Keratinocyte (primary cell): ENCODE data around the gene WDR27. TPM values are rescaled to one million over a fixed set of nuclear protein-coding genes. Genes with fewer than 3 reads are reported as not detected.
A peak's percentile ranks its signal among the peaks of the same experiment; 100 is the strongest.

Source experiments
- DNase-seq: peaks from one replicate; pipeline ENCODE4 v3.0.0-alpha.2; 2011; ENCODE audit warnings: low read depth, missing footprints, low spot score
- FAIRE-seq: peaks from 2 replicates; lab custom pipeline; 2011; peaks lifted over from hg19 to GRCh38; lab: Jason Lieb, UNC
- H2AFZ ChIP-seq: 2 replicates; pipeline ENCODE4 v1.6.0; 2012; ENCODE audit warnings: low read length, control low read depth, inconsistent platforms; ENCODE audit not compliant: control insufficient read depth
- H3K27ac ChIP-seq: 2 replicates; pipeline ENCODE4 v1.5.1; 2011; ENCODE audit warnings: low read length; ENCODE audit not compliant: control insufficient read depth, insufficient read depth
- H3K27me3 ChIP-seq: 3 replicates; pipeline ENCODE4 v1.6.0; 2011; ENCODE audit warnings: low read length; ENCODE audit not compliant: control insufficient read depth, insufficient read depth; ENCODE audit errors: extremely low read depth
- H3K36me3 ChIP-seq, 2 experiments: 2 replicates in 1 of 2; 3 replicates in 1 of 2; pipeline ENCODE4 v1.5.1; 2011; ENCODE audit warnings: low read length in 2 of 2, mild to moderate bottlenecking in 1 of 2; ENCODE audit not compliant: control insufficient read depth in 2 of 2, insufficient read depth in 2 of 2; ENCODE audit errors: extremely low read depth in 1 of 2
- H3K4me1 ChIP-seq: 3 replicates; pipeline ENCODE4 v1.5.1; 2011; ENCODE audit warnings: low read length; ENCODE audit not compliant: control insufficient read depth, insufficient read depth; ENCODE audit errors: extremely low read depth
- H3K4me2 ChIP-seq: 3 replicates; pipeline ENCODE4 v1.6.0; 2011; ENCODE audit warnings: low read depth, low read length; ENCODE audit not compliant: control insufficient read depth, insufficient read depth; ENCODE audit errors: extremely low read depth
- H3K4me3 ChIP-seq, 3 experiments: fragments of 200-600 bp in 1 of 3; sonication (generic) in 1 of 3; 2 replicates in 2 of 3; 3 replicates in 1 of 3; pipeline ENCODE4 v1.5.1; 2011 to 2016; ENCODE audit warnings: low read length in 3 of 3, mild to moderate bottlenecking in 3 of 3, control low read depth in 2 of 3, inconsistent platforms in 1 of 3, low read depth in 1 of 3, mixed read lengths in 1 of 3, mixed run types in 1 of 3, moderate library complexity in 1 of 3; ENCODE audit not compliant: control insufficient read depth in 2 of 3, insufficient read depth in 2 of 3; ENCODE audit errors: extremely low read depth in 1 of 3
- H3K79me2 ChIP-seq: 2 replicates; pipeline ENCODE4 v1.6.0; 2012; ENCODE audit warnings: low read length; ENCODE audit not compliant: control insufficient read depth, insufficient read depth
- H3K9ac ChIP-seq: 3 replicates; pipeline ENCODE4 v1.6.0; 2011; ENCODE audit warnings: low read length; ENCODE audit not compliant: control insufficient read depth, insufficient read depth; ENCODE audit errors: extremely low read depth
- H3K9me1 ChIP-seq: 3 replicates; pipeline ENCODE4 v1.6.0; 2011; ENCODE audit warnings: low read length; ENCODE audit not compliant: control insufficient read depth, insufficient read depth; ENCODE audit errors: extremely low read depth
- H3K9me3 ChIP-seq: 2 replicates; pipeline ENCODE4 v1.5.1; 2012; ENCODE audit warnings: low read depth, low read length; ENCODE audit not compliant: control insufficient read depth
- H4K20me1 ChIP-seq: 3 replicates; pipeline ENCODE4 v1.6.0; 2011; ENCODE audit warnings: low read length; ENCODE audit not compliant: control insufficient read depth, insufficient read depth; ENCODE audit errors: extremely low read depth
- EZH2 ChIP-seq: IDR thresholded peaks from one replicate; pipeline ENCODE4 v1.6.1; 2012; ENCODE audit warnings: inconsistent platforms, mild to moderate bottlenecking, low read length, moderate library complexity
- dilution Hi-C: fragments of 300-500 bp; cut with MboI; formaldehyde crosslinking; loops from one replicate; pipeline ENCODE4 v1.7.0; 2020; ENCODE audit warnings: low sequenced_read_pairs; ENCODE audit not compliant: extremely low pct_ligation_motif_present
- polyA plus RNA-seq, 5 experiments: library from polyadenylated mRNA; depleted of rRNA in 3 of 5; stranded (reverse) in 3 of 5; stranded (forward) in 1 of 5; unstranded in 1 of 5; fragments of >200 nt; gene quantifications; 1 replicate in 1 of 5; 2 replicates in 3 of 5; 3 replicates in 1 of 5; pipeline versions ENCODE4 v1.2.1 to v1.2.3, GENCODE V29; 2011 to 2012; ENCODE audit warnings: missing spikeins in 2 of 5, low read depth in 1 of 5, low replicate concordance in 1 of 5
- TF ChIP-seq, protein P1 (sequence below), 3 experiments: IDR thresholded peaks in 1 of 3; conservative IDR thresholded peaks in 1 of 3; optimal IDR thresholded peaks in 1 of 3; 2 replicates in 2 of 3; 3 replicates in 1 of 3; pipeline versions ENCODE3 to v1.5.1; 2011; ENCODE audit warnings: low read length in 3 of 3, mild to moderate bottlenecking in 3 of 3, moderate library complexity in 2 of 3, control low read depth in 1 of 3, inconsistent platforms in 1 of 3; ENCODE audit not compliant: insufficient read depth in 2 of 3; ENCODE audit errors: extremely low read depth in 1 of 3

Gene WDR27
- polyA plus RNA-seq, 1 donor (not counting 4 experiments of a cell fraction or from before 2014, with no cell fraction given): 17.8 TPM

DNA sequence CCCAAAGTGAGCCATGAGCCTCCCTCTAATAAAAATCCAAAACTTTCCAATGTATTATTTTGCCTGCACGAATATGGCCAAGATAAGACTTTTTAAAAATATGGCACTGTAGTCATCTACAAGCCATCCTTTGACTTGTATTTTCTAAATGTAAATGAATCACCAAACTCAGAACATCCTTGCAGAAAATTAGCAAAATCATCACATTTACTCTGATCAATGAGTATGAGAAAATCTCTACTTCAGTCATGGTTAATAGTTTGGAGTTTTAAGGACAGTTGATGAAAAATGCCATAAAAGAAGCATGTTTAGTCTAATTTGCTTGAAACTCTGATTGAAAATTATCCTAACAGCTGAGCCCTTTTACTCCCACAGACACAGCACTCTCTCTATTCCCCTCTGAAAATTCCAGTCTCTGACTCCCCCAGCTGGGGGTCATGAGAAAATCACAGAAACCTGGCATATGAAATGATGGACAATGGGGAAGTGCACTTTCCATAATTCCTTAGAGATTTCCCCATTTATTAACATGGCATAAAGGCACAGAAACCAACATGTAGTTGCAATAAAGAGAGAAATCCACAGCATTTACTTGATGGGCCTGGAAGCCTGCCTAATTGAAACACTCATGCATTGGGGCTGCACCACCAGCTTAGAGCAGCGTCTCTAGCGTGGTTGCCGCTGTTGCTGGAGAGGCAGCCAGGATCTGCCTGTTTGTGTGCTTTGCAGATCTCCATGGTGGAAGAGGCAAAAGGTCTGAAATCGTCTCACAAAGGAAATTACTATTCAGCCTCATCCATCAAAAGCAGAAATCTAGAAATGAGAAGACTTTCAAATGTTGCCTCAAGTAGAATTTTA lies 214.0 kb downstream of the WDR27 start:
- FAIRE-seq: peak; percentile 9

GRCh38 chr6:169479783-169480495 lies 221.9 kb downstream of the WDR27 start:
- H3K9ac ChIP-seq: no peak overlapping the region
- no peaks in the 10 kb centered on the region for H3K9me1 ChIP-seq
- dilution Hi-C loops: no loop called here
- H3K79me2 ChIP-seq: no peaks in the 10 kb centered on the region
- no peak overlapping the region for H3K4me3 ChIP-seq
- H2AFZ ChIP-seq: no peak overlapping the region
- H3K27ac ChIP-seq: no peak overlapping the region
- no peak overlapping the region for H3K4me2 ChIP-seq
- no peaks in the 10 kb centered on the region for H3K27me3 ChIP-seq
- H3K9me3 ChIP-seq: no peaks in the 10 kb centered on the region
- no peaks in the 10 kb centered on the region for H3K36me3 ChIP-seq
- TF ChIP-seq, protein P1, sequence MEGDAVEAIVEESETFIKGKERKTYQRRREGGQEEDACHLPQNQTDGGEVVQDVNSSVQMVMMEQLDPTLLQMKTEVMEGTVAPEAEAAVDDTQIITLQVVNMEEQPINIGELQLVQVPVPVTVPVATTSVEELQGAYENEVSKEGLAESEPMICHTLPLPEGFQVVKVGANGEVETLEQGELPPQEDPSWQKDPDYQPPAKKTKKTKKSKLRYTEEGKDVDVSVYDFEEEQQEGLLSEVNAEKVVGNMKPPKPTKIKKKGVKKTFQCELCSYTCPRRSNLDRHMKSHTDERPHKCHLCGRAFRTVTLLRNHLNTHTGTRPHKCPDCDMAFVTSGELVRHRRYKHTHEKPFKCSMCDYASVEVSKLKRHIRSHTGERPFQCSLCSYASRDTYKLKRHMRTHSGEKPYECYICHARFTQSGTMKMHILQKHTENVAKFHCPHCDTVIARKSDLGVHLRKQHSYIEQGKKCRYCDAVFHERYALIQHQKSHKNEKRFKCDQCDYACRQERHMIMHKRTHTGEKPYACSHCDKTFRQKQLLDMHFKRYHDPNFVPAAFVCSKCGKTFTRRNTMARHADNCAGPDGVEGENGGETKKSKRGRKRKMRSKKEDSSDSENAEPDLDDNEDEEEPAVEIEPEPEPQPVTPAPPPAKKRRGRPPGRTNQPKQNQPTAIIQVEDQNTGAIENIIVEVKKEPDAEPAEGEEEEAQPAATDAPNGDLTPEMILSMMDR (optimal IDR thresholded peaks at IDR 0.05 in 1 of 3, IDR thresholded peaks at IDR 0.05 in 1 of 3, conservative IDR thresholded peaks at IDR 0.05 in 1 of 3; ENCODE audit: extremely low read depth in 1 of 3, insufficient read depth in 2 of 3, low read length in 3 of 3): no peak
- TF ChIP-seq EZH2: no peak
- no peaks in the 10 kb centered on the region for H4K20me1 ChIP-seq
- H3K4me1 ChIP-seq: no peaks in the 10 kb centered on the region
- no peak for FAIRE-seq
- no peak for DNase-seq

More for the DNA sequence above, 214.0 kb downstream of the WDR27 start:
- Histone ChIP-seq H3K9ac (no peak overlapping the region), H2AFZ (no peak overlapping the region), H3K79me2 (no peaks in the 10 kb centered on the region), H3K27ac (no peak overlapping the region), H3K36me3 (no peaks in the 10 kb centered on the region), H3K4me1 (no peaks in the 10 kb centered on the region), H3K9me1 (no peaks in the 10 kb centered on the region), H4K20me1 (no peaks in the 10 kb centered on the region), H3K27me3 (no peaks in the 10 kb centered on the region), H3K9me3 (no peaks in the 10 kb centered on the region), H3K4me3 (no peak overlapping the region), H3K4me2 (no peak overlapping the region)
- dilution Hi-C loops: no loop called here
- TF ChIP-seq, protein P1 (optimal IDR thresholded peaks at IDR 0.05 in 1 of 3, IDR thresholded peaks at IDR 0.05 in 1 of 3, conservative IDR thresholded peaks at IDR 0.05 in 1 of 3; ENCODE audit: extremely low read depth in 1 of 3, insufficient read depth in 2 of 3, low read length in 3 of 3): no peak
- TF ChIP-seq EZH2: no peak
- DNase-seq: no peak
